ENCODE data around the gene GINS3. TPM values are rescaled to one million over a fixed set of nuclear protein-coding genes. Genes with fewer than 3 reads are reported as not detected.

The GINS3 gene
- polyA plus RNA-seq, 2 donors, result 8.6 to 9.3 TPM

- 51 to 59% methylated on average over 2 of the region's 2 CpGs for WGBS, 2 donors
Observed at GRCh38 chr16:58365623-58366022, 26.6 kb upstream of the GINS3 start.

GRCh38 chr16:58366247-58367031, 25.8 kb upstream of the GINS3 start:
- Histone ChIP-seq H3K4me3 (ENCODE audit: low read depth in 1 of 2, low read length in 2 of 2) (no peak overlapping the region), H3K36me3 (ENCODE audit: control insufficient read depth in 2 of 2, insufficient read depth in 2 of 2, low read length in 1 of 2) (no peaks in the 10 kb centered on the region), H3K27ac (ENCODE audit: low read depth in 2 of 2, low read length in 1 of 2) (no peak overlapping the region), H3K9me3 (ENCODE audit: control insufficient read depth in 2 of 2, insufficient read depth in 1 of 2, low read depth in 1 of 2, low read length in 1 of 2) (no peaks in the 10 kb centered on the region), H3K27me3 (ENCODE audit: control insufficient read depth in 1 of 2, insufficient read depth in 2 of 2, low read length in 2 of 2) (no peaks in the 10 kb centered on the region), H3K4me1 (ENCODE audit: control insufficient read depth in 2 of 2, insufficient read depth in 2 of 2, low read length in 1 of 2) (no peaks in the 10 kb centered on the region)
- 55 to 61% methylated on average over 5 of the region's 5 CpGs for WGBS, 2 donors

More at GRCh38 chr16:58365623-58366022, 26.6 kb upstream of the GINS3 start:
- Histone ChIP-seq H3K27me3 (ENCODE audit: control insufficient read depth in 1 of 2, insufficient read depth in 2 of 2, low read length in 2 of 2) (no peaks in the 10 kb centered on the region), H3K9me3 (ENCODE audit: control insufficient read depth in 2 of 2, insufficient read depth in 1 of 2, low read depth in 1 of 2, low read length in 1 of 2) (peaks cover 0 to 5% of the 10 kb centered on the region in 2 donors), H3K4me1 (ENCODE audit: control insufficient read depth in 2 of 2, insufficient read depth in 2 of 2, low read length in 1 of 2) (no peaks in the 10 kb centered on the region), H3K36me3 (ENCODE audit: control insufficient read depth in 2 of 2, insufficient read depth in 2 of 2, low read length in 1 of 2) (no peaks in the 10 kb centered on the region), H3K4me3 (ENCODE audit: low read depth in 1 of 2, low read length in 2 of 2) (no peak overlapping the region), H3K27ac (ENCODE audit: low read depth in 2 of 2, low read length in 1 of 2) (no peak overlapping the region)

GRCh38 chr16:58367252-58367651, 25.0 kb upstream of the GINS3 start:
- 89 to 94% methylated on average over 2 of the region's 2 CpGs for WGBS, 2 donors
- H3K4me1 ChIP-seq (ENCODE audit: control insufficient read depth in 2 of 2, insufficient read depth in 2 of 2, low read length in 1 of 2), result no peaks in the 10 kb centered on the region
- no peaks in the 10 kb centered on the region for H3K27me3 ChIP-seq (ENCODE audit: control insufficient read depth in 1 of 2, insufficient read depth in 2 of 2, low read length in 2 of 2)
- no peak overlapping the region for H3K4me3 ChIP-seq (ENCODE audit: low read depth in 1 of 2, low read length in 2 of 2)
- H3K27ac ChIP-seq (ENCODE audit: low read depth in 2 of 2, low read length in 1 of 2), result no peak overlapping the region
- no peaks in the 10 kb centered on the region for H3K9me3 ChIP-seq (ENCODE audit: control insufficient read depth in 2 of 2, insufficient read depth in 1 of 2, low read depth in 1 of 2, low read length in 1 of 2)
- H3K36me3 ChIP-seq (ENCODE audit: control insufficient read depth in 2 of 2, insufficient read depth in 2 of 2, low read length in 1 of 2), result no peaks in the 10 kb centered on the region

- no peaks in the 10 kb centered on the region for H3K4me1 ChIP-seq (ENCODE audit: control insufficient read depth in 2 of 2, insufficient read depth in 2 of 2, low read length in 1 of 2)
- no peaks in the 10 kb centered on the region for H3K27me3 ChIP-seq (ENCODE audit: control insufficient read depth in 1 of 2, insufficient read depth in 2 of 2, low read length in 2 of 2)
- no peaks in the 10 kb centered on the region for H3K9me3 ChIP-seq (ENCODE audit: control insufficient read depth in 2 of 2, insufficient read depth in 1 of 2, low read depth in 1 of 2, low read length in 1 of 2)
- WGBS, 2 donors, result 90 to 92% methylated on average over 2 of the region's 2 CpGs
- H3K4me3 ChIP-seq (ENCODE audit: low read depth in 1 of 2, low read length in 2 of 2), result no peak overlapping the region
- no peak overlapping the region for H3K27ac ChIP-seq (ENCODE audit: low read depth in 2 of 2, low read length in 1 of 2)
- no peaks in the 10 kb centered on the region for H3K36me3 ChIP-seq (ENCODE audit: control insufficient read depth in 2 of 2, insufficient read depth in 2 of 2, low read length in 1 of 2)
Observed at GRCh38 chr16:58371841-58372240, 20.4 kb upstream of the GINS3 start.

GRCh38 chr16:58375386-58375785, 16.9 kb upstream of the GINS3 start:
- H3K4me1 ChIP-seq (ENCODE audit: control insufficient read depth in 2 of 2, insufficient read depth in 2 of 2, low read length in 1 of 2), result no peaks in the 10 kb centered on the region
- no peaks in the 10 kb centered on the region for H3K27me3 ChIP-seq (ENCODE audit: control insufficient read depth in 1 of 2, insufficient read depth in 2 of 2, low read length in 2 of 2)
- no peak overlapping the region for H3K27ac ChIP-seq (ENCODE audit: low read depth in 2 of 2, low read length in 1 of 2)
- no peak overlapping the region for H3K4me3 ChIP-seq (ENCODE audit: low read depth in 1 of 2, low read length in 2 of 2)
- H3K9me3 ChIP-seq (ENCODE audit: control insufficient read depth in 2 of 2, insufficient read depth in 1 of 2, low read depth in 1 of 2, low read length in 1 of 2), result no peaks in the 10 kb centered on the region
- H3K36me3 ChIP-seq (ENCODE audit: control insufficient read depth in 2 of 2, insufficient read depth in 2 of 2, low read length in 1 of 2), result no peaks in the 10 kb centered on the region

GRCh38 chr16:58377932-58378331, 14.3 kb upstream of the GINS3 start:
- Histone ChIP-seq H3K9me3 (ENCODE audit: control insufficient read depth in 2 of 2, insufficient read depth in 1 of 2, low read depth in 1 of 2, low read length in 1 of 2) (no peaks in the 10 kb centered on the region), H3K27ac (ENCODE audit: low read depth in 2 of 2, low read length in 1 of 2) (no peak overlapping the region), H3K4me3 (ENCODE audit: low read depth in 1 of 2, low read length in 2 of 2) (no peak overlapping the region), H3K4me1 (ENCODE audit: control insufficient read depth in 2 of 2, insufficient read depth in 2 of 2, low read length in 1 of 2) (no peaks in the 10 kb centered on the region), H3K27me3 (ENCODE audit: control insufficient read depth in 1 of 2, insufficient read depth in 2 of 2, low read length in 2 of 2) (no peaks in the 10 kb centered on the region), H3K36me3 (ENCODE audit: control insufficient read depth in 2 of 2, insufficient read depth in 2 of 2, low read length in 1 of 2) (no peaks in the 10 kb centered on the region)
- 63 to 65% methylated on average over 4 of the region's 4 CpGs for WGBS, 2 donors

- H3K4me1 ChIP-seq (ENCODE audit: control insufficient read depth in 2 of 2, insufficient read depth in 2 of 2, low read length in 1 of 2), result no peaks in the 10 kb centered on the region
- H3K4me3 ChIP-seq (ENCODE audit: low read depth in 1 of 2, low read length in 2 of 2), result no peak overlapping the region
- H3K27ac ChIP-seq (ENCODE audit: low read depth in 2 of 2, low read length in 1 of 2), result no peak overlapping the region
- H3K36me3 ChIP-seq (ENCODE audit: control insufficient read depth in 2 of 2, insufficient read depth in 2 of 2, low read length in 1 of 2), result no peaks in the 10 kb centered on the region
- H3K27me3 ChIP-seq (ENCODE audit: control insufficient read depth in 1 of 2, insufficient read depth in 2 of 2, low read length in 2 of 2), result no peaks in the 10 kb centered on the region
- H3K9me3 ChIP-seq (ENCODE audit: control insufficient read depth in 2 of 2, insufficient read depth in 1 of 2, low read depth in 1 of 2, low read length in 1 of 2), result no peaks in the 10 kb centered on the region
Observed at GRCh38 chr16:58378401-58378800, 13.9 kb upstream of the GINS3 start.

- H3K9me3 ChIP-seq (ENCODE audit: control insufficient read depth in 2 of 2, insufficient read depth in 1 of 2, low read depth in 1 of 2, low read length in 1 of 2), result no peaks in the 10 kb centered on the region
- no peak overlapping the region for H3K4me3 ChIP-seq (ENCODE audit: low read depth in 1 of 2, low read length in 2 of 2)
- H3K27me3 ChIP-seq (ENCODE audit: control insufficient read depth in 1 of 2, insufficient read depth in 2 of 2, low read length in 2 of 2), result no peaks in the 10 kb centered on the region
- no peak overlapping the region for H3K27ac ChIP-seq (ENCODE audit: low read depth in 2 of 2, low read length in 1 of 2)
- no peaks in the 10 kb centered on the region for H3K36me3 ChIP-seq (ENCODE audit: control insufficient read depth in 2 of 2, insufficient read depth in 2 of 2, low read length in 1 of 2)
- H3K4me1 ChIP-seq (ENCODE audit: control insufficient read depth in 2 of 2, insufficient read depth in 2 of 2, low read length in 1 of 2), result no peaks in the 10 kb centered on the region
- WGBS, 2 donors, result 88 to 91% methylated on average over 4 of the region's 4 CpGs
Observed at GRCh38 chr16:58379736-58380135, 12.5 kb upstream of the GINS3 start.

- H3K36me3 ChIP-seq (ENCODE audit: control insufficient read depth in 2 of 2, insufficient read depth in 2 of 2, low read length in 1 of 2), result no peaks in the 10 kb centered on the region
- 62 to 83% methylated on average over 1 of the region's 1 CpG for WGBS, 2 donors
- no peaks in the 10 kb centered on the region for H3K9me3 ChIP-seq (ENCODE audit: control insufficient read depth in 2 of 2, insufficient read depth in 1 of 2, low read depth in 1 of 2, low read length in 1 of 2)
Observed at GRCh38 chr16:58381661-58382060, 10.6 kb upstream of the GINS3 start.

GRCh38 chr16:58384437-58385055, 7.7 kb upstream of the GINS3 start:
- no peaks in the 10 kb centered on the region for H3K36me3 ChIP-seq (ENCODE audit: control insufficient read depth in 2 of 2, insufficient read depth in 2 of 2, low read length in 1 of 2)
- WGBS, 2 donors, result 41% methylated on average over 5 of the region's 5 CpGs
- H3K9me3 ChIP-seq (ENCODE audit: control insufficient read depth in 2 of 2, insufficient read depth in 1 of 2, low read depth in 1 of 2, low read length in 1 of 2), result no peaks in the 10 kb centered on the region
- no peak overlapping the region for H3K4me3 ChIP-seq (ENCODE audit: low read depth in 1 of 2, low read length in 2 of 2)
- no peaks in the 10 kb centered on the region for H3K4me1 ChIP-seq (ENCODE audit: control insufficient read depth in 2 of 2, insufficient read depth in 2 of 2, low read length in 1 of 2)
- peak overlapping the region; percentile 50 to 61 for H3K27ac ChIP-seq (ENCODE audit: low read depth in 2 of 2, low read length in 1 of 2)
- H3K27me3 ChIP-seq (ENCODE audit: control insufficient read depth in 1 of 2, insufficient read depth in 2 of 2, low read length in 2 of 2), result no peaks in the 10 kb centered on the region

More at GRCh38 chr16:58381661-58382060, 10.6 kb upstream of the GINS3 start:
- Histone ChIP-seq H3K27me3 (ENCODE audit: control insufficient read depth in 1 of 2, insufficient read depth in 2 of 2, low read length in 2 of 2) (no peaks in the 10 kb centered on the region), H3K4me1 (ENCODE audit: control insufficient read depth in 2 of 2, insufficient read depth in 2 of 2, low read length in 1 of 2) (no peaks in the 10 kb centered on the region), H3K27ac (ENCODE audit: low read depth in 2 of 2, low read length in 1 of 2) (no peak overlapping the region), H3K4me3 (ENCODE audit: low read depth in 1 of 2, low read length in 2 of 2) (no peak overlapping the region)

Data from esophagus (tissue), 2 donors.